Measurements from ENCODE around the gene AMN. TPM values are rescaled to one million over a fixed set of nuclear protein-coding genes. Genes with fewer than 3 reads are reported as not detected.

Gene AMN
- total and polyA plus RNA-seq, 2 experiments from 2014 or later = 0.69 to 1.2 TPM

DNA sequence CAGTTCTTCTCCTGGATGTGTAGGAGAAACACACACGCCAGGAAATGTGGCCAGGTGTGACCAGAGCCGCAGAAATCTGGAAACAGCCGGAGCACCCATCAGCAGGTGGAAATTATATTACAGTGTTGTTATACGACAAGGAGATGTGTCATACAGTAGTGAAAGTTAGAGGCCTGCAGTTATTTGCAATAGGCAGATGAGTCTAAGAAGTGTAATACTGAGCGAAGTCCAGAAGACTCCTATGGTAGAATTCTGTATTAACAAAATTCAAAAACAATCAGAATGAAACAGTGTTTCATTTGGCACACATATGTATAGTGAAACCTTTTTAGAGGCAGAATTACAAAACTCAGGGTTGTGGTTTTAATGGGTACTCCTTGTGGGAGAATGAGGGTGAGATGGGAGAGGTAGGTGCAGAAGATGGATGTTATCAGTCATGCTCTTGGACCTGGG is 39.3 kb upstream of the AMN start:
- ATAC-seq (no peak), DNase-seq (ENCODE audit: low spot score) (no peak)
- H3K27ac ChIP-seq (ENCODE audit: low read depth) = no peak overlapping the region
- Mint-ChIP-seq H3K4me1 (no peaks in the 10 kb centered on the region), H3K9me3 (no peaks in the 10 kb centered on the region), H3K36me3 (ENCODE audit: low read depth) (no peaks in the 10 kb centered on the region), H3K27ac (no peak overlapping the region), H3K4me3 (no peak overlapping the region), H3K27me3 (ENCODE audit: insufficient read depth, low read depth, poor library complexity) (peaks cover 2% of the 10 kb centered on the region)
- no peak overlapping the region for H3K4me2 ChIP-seq
- no peaks in the 10 kb centered on the region for H3K4me1 ChIP-seq (ENCODE audit: insufficient read depth)
- no peak overlapping the region for H3K4me3 ChIP-seq
- no peaks in the 10 kb centered on the region for H3K27me3 ChIP-seq (ENCODE audit: insufficient read depth)
- H3K36me3 ChIP-seq (ENCODE audit: insufficient read depth) = no peaks in the 10 kb centered on the region
- no peaks in the 10 kb centered on the region for H3K79me2 ChIP-seq (replicated peaks; ENCODE audit: insufficient read depth)
- no peak for TF ChIP-seq CREB1 (CRISPR knock-in tag; IDR thresholded peaks at IDR 0.05; ENCODE audit: low read depth)
- no peak for TF ChIP-seq EZH2phosphoT487 (IDR thresholded peaks at IDR 0.05; ENCODE audit: unreplicated experiment)
- TF ChIP-seq, protein P1, sequence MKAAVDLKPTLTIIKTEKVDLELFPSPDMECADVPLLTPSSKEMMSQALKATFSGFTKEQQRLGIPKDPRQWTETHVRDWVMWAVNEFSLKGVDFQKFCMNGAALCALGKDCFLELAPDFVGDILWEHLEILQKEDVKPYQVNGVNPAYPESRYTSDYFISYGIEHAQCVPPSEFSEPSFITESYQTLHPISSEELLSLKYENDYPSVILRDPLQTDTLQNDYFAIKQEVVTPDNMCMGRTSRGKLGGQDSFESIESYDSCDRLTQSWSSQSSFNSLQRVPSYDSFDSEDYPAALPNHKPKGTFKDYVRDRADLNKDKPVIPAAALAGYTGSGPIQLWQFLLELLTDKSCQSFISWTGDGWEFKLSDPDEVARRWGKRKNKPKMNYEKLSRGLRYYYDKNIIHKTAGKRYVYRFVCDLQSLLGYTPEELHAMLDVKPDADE (IDR thresholded peaks at IDR 0.05) = no peak
- TF ChIP-seq JUNB (IDR thresholded peaks at IDR 0.05; ENCODE audit: unreplicated experiment) = no peak
- TF ChIP-seq, protein P2, sequence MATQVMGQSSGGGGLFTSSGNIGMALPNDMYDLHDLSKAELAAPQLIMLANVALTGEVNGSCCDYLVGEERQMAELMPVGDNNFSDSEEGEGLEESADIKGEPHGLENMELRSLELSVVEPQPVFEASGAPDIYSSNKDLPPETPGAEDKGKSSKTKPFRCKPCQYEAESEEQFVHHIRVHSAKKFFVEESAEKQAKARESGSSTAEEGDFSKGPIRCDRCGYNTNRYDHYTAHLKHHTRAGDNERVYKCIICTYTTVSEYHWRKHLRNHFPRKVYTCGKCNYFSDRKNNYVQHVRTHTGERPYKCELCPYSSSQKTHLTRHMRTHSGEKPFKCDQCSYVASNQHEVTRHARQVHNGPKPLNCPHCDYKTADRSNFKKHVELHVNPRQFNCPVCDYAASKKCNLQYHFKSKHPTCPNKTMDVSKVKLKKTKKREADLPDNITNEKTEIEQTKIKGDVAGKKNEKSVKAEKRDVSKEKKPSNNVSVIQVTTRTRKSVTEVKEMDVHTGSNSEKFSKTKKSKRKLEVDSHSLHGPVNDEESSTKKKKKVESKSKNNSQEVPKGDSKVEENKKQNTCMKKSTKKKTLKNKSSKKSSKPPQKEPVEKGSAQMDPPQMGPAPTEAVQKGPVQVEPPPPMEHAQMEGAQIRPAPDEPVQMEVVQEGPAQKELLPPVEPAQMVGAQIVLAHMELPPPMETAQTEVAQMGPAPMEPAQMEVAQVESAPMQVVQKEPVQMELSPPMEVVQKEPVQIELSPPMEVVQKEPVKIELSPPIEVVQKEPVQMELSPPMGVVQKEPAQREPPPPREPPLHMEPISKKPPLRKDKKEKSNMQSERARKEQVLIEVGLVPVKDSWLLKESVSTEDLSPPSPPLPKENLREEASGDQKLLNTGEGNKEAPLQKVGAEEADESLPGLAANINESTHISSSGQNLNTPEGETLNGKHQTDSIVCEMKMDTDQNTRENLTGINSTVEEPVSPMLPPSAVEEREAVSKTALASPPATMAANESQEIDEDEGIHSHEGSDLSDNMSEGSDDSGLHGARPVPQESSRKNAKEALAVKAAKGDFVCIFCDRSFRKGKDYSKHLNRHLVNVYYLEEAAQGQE (IDR thresholded peaks at IDR 0.05; ENCODE audit: unreplicated experiment) = no peak
- TF ChIP-seq EZH2 (IDR thresholded peaks at IDR 0.05; ENCODE audit: low read depth, unreplicated experiment) = no peak
- no peak for TF ChIP-seq NANOG (IDR thresholded peaks at IDR 0.05; ENCODE audit: borderline replicate concordance)
- no peak for TF ChIP-seq POLR2AphosphoS5 (IDR thresholded peaks at IDR 0.05; ENCODE audit: low read depth)
- no peak for TF ChIP-seq ZNF462 (CRISPR knock-in tag; IDR thresholded peaks at IDR 0.05)
- TF ChIP-seq ZNF331 (CRISPR knock-in tag; IDR thresholded peaks at IDR 0.05; ENCODE audit: low read depth) = no peak
- TF ChIP-seq STAT1 (IDR thresholded peaks at IDR 0.05; ENCODE audit: unreplicated experiment) = no peak
- TF ChIP-seq ZNF114 (CRISPR knock-in tag; IDR thresholded peaks at IDR 0.05) = no peak
- TF ChIP-seq, protein P3, sequence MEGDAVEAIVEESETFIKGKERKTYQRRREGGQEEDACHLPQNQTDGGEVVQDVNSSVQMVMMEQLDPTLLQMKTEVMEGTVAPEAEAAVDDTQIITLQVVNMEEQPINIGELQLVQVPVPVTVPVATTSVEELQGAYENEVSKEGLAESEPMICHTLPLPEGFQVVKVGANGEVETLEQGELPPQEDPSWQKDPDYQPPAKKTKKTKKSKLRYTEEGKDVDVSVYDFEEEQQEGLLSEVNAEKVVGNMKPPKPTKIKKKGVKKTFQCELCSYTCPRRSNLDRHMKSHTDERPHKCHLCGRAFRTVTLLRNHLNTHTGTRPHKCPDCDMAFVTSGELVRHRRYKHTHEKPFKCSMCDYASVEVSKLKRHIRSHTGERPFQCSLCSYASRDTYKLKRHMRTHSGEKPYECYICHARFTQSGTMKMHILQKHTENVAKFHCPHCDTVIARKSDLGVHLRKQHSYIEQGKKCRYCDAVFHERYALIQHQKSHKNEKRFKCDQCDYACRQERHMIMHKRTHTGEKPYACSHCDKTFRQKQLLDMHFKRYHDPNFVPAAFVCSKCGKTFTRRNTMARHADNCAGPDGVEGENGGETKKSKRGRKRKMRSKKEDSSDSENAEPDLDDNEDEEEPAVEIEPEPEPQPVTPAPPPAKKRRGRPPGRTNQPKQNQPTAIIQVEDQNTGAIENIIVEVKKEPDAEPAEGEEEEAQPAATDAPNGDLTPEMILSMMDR (conservative IDR thresholded peaks at IDR 0.05; ENCODE audit: low read depth in 2 of 2) = no peak
- no peaks in the 10 kb centered on the region for H3F3A ChIP-seq (replicated peaks; ENCODE audit: low read depth)
- H2AFZ ChIP-seq = no peak overlapping the region
- H3K9me2 ChIP-seq (ENCODE audit: insufficient read depth) = no peaks in the 10 kb centered on the region
- no peaks in the 10 kb centered on the region for H4K20me1 ChIP-seq (replicated peaks; ENCODE audit: insufficient read depth)

All from GM23338 (cell line).